PC-3 (cell line): ENCODE results near the gene KLHL13. TPM values are rescaled to one million over a fixed set of nuclear protein-coding genes. Genes with fewer than 3 reads are reported as not detected.

Experiments
- ATAC-seq: fragments of 200-7000 bp; cut with Tn5 transposase; 2 replicates; pipeline ENCODE4 v1.9.1; 2020; ENCODE audit warnings: mild to moderate bottlenecking, moderate library complexity
- BruUV-seq: library from RNA; stranded (reverse); fragments of 400-500 nt; replicated peaks from 2 replicates; lab custom pipeline; 2021; lab: Mats Ljungman, UMichigan
- CTCF ChIA-PET: fragments of 300-600 bp; sonication (Branson Sonifier 250); formaldehyde crosslinking; loops from one replicate; lab custom pipeline; 2022; ENCODE audit warnings: antibody characterized with exemption; lab: Charles Lee
- POLR2A ChIA-PET: fragments of 300-600 bp; sonication (Branson Sonifier 250); formaldehyde crosslinking; loops from one replicate; lab custom pipeline; 2022; ENCODE audit warnings: antibody characterized with exemption; ENCODE audit not compliant: unreplicated experiment; lab: Charles Lee
- DNase-seq: peaks from one replicate; pipeline ENCODE4 v3.0.0-alpha.2; 2015
- H2AFZ ChIP-seq: fragments of 300-600 bp; sonication (generic); 2 replicates; pipeline ENCODE4 v1.6.0; 2016; ENCODE audit warnings: antibody characterized with exemption, low read length
- H3F3A ChIP-seq: fragments of 300-600 bp; sonication (generic); one replicate; pipeline ENCODE4 v1.6.0; 2017; ENCODE audit warnings: antibody characterized with exemption, low read length, control low read depth, mild to moderate bottlenecking; ENCODE audit not compliant: unreplicated experiment
- H3K27ac ChIP-seq: fragments of 300-600 bp; sonication (generic); 2 replicates; pipeline ENCODE4 v1.5.1; 2016; ENCODE audit warnings: mild to moderate bottlenecking, low read length
- H3K27me3 ChIP-seq: fragments of 300-600 bp; sonication (generic); 2 replicates; pipeline ENCODE4 v1.6.1; 2016; ENCODE audit warnings: low read length, mixed read lengths
- H3K36me3 ChIP-seq: fragments of 300-600 bp; sonication (generic); 2 replicates; pipeline ENCODE4 v1.6.1; 2016; ENCODE audit warnings: low read depth, mixed run types, low read length, mixed read lengths
- H3K4me1 ChIP-seq: fragments of 300-600 bp; sonication (generic); 2 replicates; pipeline ENCODE4 v1.5.1; 2016; ENCODE audit warnings: low read length; ENCODE audit not compliant: insufficient read depth
- H3K4me2 ChIP-seq: fragments of 300-600 bp; sonication (generic); 2 replicates; pipeline ENCODE4 v1.6.0; 2016; ENCODE audit warnings: low read length
- H3K4me3 ChIP-seq: fragments of 300-600 bp; sonication (generic); 2 replicates; pipeline ENCODE4 v1.5.1; 2016; ENCODE audit warnings: mild to moderate bottlenecking, low read length, mixed read lengths
- H3K79me2 ChIP-seq: fragments of 300-600 bp; sonication (generic); 2 replicates; pipeline ENCODE4 v1.6.1; 2017; ENCODE audit warnings: low read length, mixed read lengths
- H3K9ac ChIP-seq: fragments of 300-600 bp; sonication (generic); 2 replicates; pipeline ENCODE4 v1.6.0; 2016; ENCODE audit warnings: mild to moderate bottlenecking, low read length
- H3K9me2 ChIP-seq: fragments of 300-600 bp; sonication (generic); replicated peaks from 2 replicates; pipeline ENCODE4 v1.6.1; 2016; ENCODE audit warnings: mixed run types, low read length, mixed read lengths
- H3K9me3 ChIP-seq: fragments of 300-600 bp; sonication (generic); 2 replicates; pipeline ENCODE4 v1.6.1; 2016; ENCODE audit warnings: low read length, mixed read lengths
- H4K20me1 ChIP-seq: fragments of 300-600 bp; sonication (generic); 2 replicates; pipeline ENCODE4 v1.6.1; 2016; ENCODE audit warnings: low read length, mixed read lengths
- CTCF ChIP-seq: fragments of 300-600 bp; sonication (generic); conservative IDR thresholded peaks from 2 replicates; pipeline ENCODE4 v1.5.1; 2017; ENCODE audit warnings: antibody characterized with exemption, low read depth, mild to moderate bottlenecking, low read length
- EZH2 ChIP-seq: fragments of 300-600 bp; sonication (generic); IDR thresholded peaks from one replicate; pipeline ENCODE4 v1.6.1; 2017; ENCODE audit warnings: antibody characterized with exemption, mild to moderate bottlenecking, low read length; ENCODE audit not compliant: unreplicated experiment
- EZH2phosphoT487 ChIP-seq: fragments of 300-600 bp; sonication (generic); IDR thresholded peaks from 2 replicates; pipeline ENCODE4 v1.6.1; 2018; ENCODE audit warnings: mild to moderate bottlenecking, antibody characterized with exemption, low read length, borderline replicate concordance
- intact Hi-C: fragments of 100-400 bp; cut with micrococcal nuclease; formaldehyde crosslinking; loops from 2 replicates; pipeline ENCODE4 v1.9.0; 2023
- total RNA-seq: library from RNA; depleted of rRNA; stranded (reverse); fragments of >200 nt; gene quantifications from 2 replicates; pipeline ENCODE4 v1.2.3, GENCODE V29; 2014

The KLHL13 gene
- total RNA-seq, 1 experiment from 2014 or later: 4.0 TPM

- no peak for TF ChIP-seq CTCF
- TF ChIP-seq EZH2: no peak
- TF ChIP-seq EZH2phosphoT487: no peak
- H3K4me3 ChIP-seq: no peak overlapping the region
- POLR2A ChIA-PET: interaction anchor here (0.7 kb wide), 1 partner anchor 123 kb away, joined by 4 read pairs; no protein-coding TSS in a partner anchor
- H3K27me3 ChIP-seq: no peaks in the 10 kb centered on the region
- no peaks in the 10 kb centered on the region for H3K79me2 ChIP-seq
- ATAC-seq (no peak), DNase-seq (no peak)
- CTCF ChIA-PET: no interaction called here
- H2AFZ ChIP-seq: no peak overlapping the region
- no TSS peak for BruUV-seq
- H4K20me1 ChIP-seq: no peaks in the 10 kb centered on the region
- no peaks in the 10 kb centered on the region for H3K9me3 ChIP-seq
- H3K9ac ChIP-seq: no peak overlapping the region
- H3K9me2 ChIP-seq: no peaks in the 10 kb centered on the region
- no peak overlapping the region for H3K27ac ChIP-seq
- H3K36me3 ChIP-seq: no peaks in the 10 kb centered on the region
- intact Hi-C loops: no loop called here
- H3K4me2 ChIP-seq: no peak overlapping the region
- H3F3A ChIP-seq: no peaks in the 10 kb centered on the region
- H3K4me1 ChIP-seq: no peaks in the 10 kb centered on the region
Measured at GRCh38 chrX:118074196-118074595, 42.4 kb downstream of the KLHL13 start.

- no peak for TF ChIP-seq EZH2
- TF ChIP-seq EZH2phosphoT487: no peak
- no peak for TF ChIP-seq CTCF
- intact Hi-C loops: loop anchor here (1.0 to 5.0 kb wide), 5 partner anchors 40 to 158 kb away; partner anchors contain the start of gene KLHL13
Measured at GRCh38 chrX:118066867-118067515, 49.6 kb downstream of the KLHL13 start.

More at GRCh38 chrX:118066867-118067515, 49.6 kb downstream of the KLHL13 start:
- DNase-seq (peak; percentile 79), ATAC-seq (peak; percentile 95)
- H2AFZ ChIP-seq: no peak overlapping the region
- no TSS peak for BruUV-seq
- H3K4me3 ChIP-seq: no peak overlapping the region; the same call in 1 of the 2 replicates
- peak overlapping the region; percentile 98 for H3K27ac ChIP-seq
- ChIA-PET CTCF (no interaction called here), POLR2A (no interaction called here)
- H3K36me3 ChIP-seq: no peaks in the 10 kb centered on the region
- H4K20me1 ChIP-seq: no peaks in the 10 kb centered on the region
- no peaks in the 10 kb centered on the region for H3K9me3 ChIP-seq
- peak overlapping the region; percentile 64; the same call in 1 of the 2 replicates for H3K4me2 ChIP-seq
- peak overlapping the region; percentile 70 for H3K9ac ChIP-seq
- no peaks in the 10 kb centered on the region for H3K79me2 ChIP-seq
- H3F3A ChIP-seq: peaks cover 5% of the 10 kb centered on the region
- no peaks in the 10 kb centered on the region for H3K9me2 ChIP-seq
- peaks cover 18% of the 10 kb centered on the region for H3K4me1 ChIP-seq
- no peaks in the 10 kb centered on the region for H3K27me3 ChIP-seq
